GM12872 (cell line): ENCODE measurements around the gene B4GAT1.
A peak's percentile ranks its signal among the peaks of the same experiment; 100 is the strongest.

Experiments
- CTCF ChIP-seq: IDR thresholded peaks from 3 replicates; pipeline ENCODE4 v1.5.1; 2011; ENCODE audit warnings: low read depth, mild to moderate bottlenecking, low read length, moderate library complexity; ENCODE audit not compliant: insufficient read depth

The B4GAT1 gene

GRCh38 chr11:66330931-66331330 is 16.5 kb downstream of the B4GAT1 start:
- TF ChIP-seq CTCF: no peak

DNA sequence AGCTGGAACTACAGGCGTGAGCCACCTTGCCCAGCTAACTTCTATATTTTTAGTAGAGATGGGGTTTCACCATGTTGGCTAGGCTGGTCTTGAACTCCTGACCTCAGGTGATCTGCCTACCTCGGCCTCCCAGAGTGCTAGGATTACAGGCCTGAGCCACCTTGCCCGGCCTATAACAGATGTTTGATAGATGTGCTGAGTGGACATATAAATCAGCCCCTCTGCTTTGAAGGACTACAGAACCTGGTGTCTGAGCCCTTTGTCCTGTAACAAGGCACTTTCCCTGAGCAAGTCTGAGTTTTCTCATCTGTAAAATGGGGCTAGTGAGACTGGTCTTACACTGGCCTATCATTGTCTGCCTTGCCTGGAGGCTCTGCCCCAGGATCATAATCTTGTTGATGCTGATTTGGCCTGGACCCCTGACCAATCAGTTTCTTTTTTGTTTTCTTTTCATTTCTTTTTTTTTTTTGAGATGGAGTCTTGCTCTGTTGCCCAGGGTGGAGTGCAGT is 18.2 kb downstream of the B4GAT1 start:
- no peak for TF ChIP-seq CTCF

DNA sequence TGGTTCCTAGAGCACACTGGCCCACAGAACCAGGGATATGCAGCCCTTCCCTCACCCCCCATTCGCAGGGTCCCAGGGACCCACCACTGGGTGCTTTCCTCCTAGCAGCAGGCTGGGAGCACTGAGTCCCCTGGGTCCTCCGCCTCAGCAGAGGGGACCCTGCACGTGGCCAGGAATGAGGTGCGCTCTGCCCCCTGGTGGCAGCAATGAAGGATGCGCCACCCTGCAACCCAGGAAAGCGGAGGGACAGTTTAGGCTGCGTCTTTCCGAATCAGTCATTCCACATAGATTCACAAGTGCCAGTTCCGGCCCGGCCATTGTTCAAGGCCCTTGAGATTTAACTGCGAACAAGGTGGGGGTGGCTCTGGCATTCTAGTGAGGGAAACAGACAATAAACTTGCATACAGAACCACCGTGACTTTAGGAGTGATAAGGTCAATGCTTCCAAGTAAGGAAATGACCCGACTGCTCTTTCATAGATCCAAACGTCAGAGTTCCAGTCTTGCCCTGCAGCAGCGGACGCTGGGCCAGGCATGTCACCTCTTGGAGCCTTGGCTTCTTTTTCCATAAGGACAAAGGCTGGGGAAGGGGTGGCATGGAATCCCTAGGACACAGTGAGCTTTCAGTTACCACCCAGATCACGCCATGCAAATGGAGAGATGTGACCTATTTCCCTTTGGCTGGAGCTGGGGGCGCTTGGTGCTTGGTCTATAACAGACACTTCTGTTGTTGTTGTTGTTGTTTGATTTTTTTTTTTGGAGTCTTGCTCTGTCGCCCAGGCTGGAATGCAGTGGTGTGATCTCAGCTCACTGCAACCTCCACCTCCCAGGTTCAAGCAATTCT is 18.9 kb downstream of the B4GAT1 start:
- peak; percentile 94 for TF ChIP-seq CTCF

GRCh38 chr11:66328031-66328301 is 19.5 kb downstream of the B4GAT1 start:
- TF ChIP-seq CTCF: no peak

DNA sequence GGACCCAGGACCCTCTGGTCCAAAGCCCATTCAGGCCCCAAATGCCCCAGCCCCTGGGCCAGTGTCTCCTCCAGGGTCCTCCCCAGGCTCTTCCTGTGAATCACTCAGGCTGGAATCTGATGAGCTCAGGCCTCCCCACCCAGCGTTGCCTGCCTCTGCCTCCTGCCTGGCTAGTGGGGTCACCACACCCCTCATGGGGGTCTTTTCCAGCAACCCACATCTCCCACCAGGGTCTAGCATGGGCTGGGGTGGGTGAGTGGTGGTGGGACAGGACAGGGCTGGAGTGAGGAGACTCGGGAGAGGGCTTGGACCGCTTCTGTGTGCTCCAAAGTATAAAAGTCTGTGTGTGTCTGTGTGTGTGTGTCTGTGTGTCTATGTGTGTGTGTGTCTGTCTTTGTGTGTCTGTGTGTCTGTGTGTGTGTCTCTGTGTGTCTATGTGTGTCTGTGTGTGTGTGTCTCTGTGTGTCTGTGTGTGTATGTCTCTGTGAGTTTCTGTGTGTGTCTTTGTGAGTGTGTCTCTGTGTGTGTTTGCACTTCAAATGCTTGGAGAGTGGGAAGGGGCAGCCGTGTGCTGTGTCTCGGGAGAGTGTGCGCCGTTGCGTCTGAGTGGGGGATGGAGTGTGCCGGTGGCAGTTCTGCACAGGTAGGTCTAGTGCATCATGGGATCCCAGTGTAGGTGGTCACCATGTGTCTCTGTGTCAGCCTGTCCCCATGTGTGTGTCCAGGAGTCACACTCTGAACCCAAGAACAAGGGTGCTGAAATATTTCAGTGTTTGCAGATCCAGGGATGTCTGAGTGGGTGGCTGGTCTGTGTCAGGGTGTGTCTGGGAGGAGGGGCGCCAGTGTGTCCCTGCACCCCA is 20.0 kb downstream of the B4GAT1 start:
- TF ChIP-seq CTCF: no peak

DNA sequence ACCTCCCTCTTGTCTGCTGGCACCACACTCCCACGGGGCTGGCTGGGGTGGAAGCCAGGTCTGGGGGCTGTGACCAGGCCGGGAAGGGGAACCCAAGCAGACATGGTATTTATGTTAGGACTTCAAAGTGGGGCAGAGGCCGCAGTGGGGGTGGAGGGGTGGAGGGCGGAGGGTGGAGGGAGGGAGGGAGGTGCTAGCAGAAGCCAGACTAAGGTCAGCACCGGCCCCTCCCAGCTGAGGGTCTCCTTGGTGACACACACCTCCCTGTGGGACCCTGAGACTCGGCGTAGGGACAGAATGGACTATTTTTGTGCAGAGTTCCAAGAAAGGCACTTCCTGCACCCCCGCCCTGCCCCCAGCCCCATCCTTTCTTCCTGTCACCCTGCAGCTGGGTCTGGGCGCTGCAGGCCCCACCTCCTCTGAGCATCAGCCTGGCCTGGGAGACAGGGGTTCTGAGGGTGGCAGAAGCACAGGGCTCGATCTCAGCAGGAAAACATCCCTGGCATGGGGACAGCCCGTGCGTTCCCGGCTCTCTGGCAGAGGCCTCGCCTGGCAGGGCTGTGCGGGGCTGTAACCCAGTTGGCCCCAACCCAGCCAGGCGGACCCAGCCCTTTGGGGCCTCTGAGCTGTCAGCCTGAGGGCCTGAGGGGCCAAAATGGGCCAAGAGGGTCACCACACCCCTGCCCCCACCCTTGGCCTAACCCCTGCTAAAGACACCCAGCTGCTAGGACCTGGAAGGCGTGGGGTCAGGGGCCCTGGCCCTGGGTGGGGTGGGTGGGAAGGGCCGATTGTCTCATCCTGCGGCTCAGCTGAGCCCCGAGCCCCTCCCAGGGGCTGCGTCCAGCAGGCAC is 20.9 kb downstream of the B4GAT1 start:
- TF ChIP-seq CTCF: no peak

DNA sequence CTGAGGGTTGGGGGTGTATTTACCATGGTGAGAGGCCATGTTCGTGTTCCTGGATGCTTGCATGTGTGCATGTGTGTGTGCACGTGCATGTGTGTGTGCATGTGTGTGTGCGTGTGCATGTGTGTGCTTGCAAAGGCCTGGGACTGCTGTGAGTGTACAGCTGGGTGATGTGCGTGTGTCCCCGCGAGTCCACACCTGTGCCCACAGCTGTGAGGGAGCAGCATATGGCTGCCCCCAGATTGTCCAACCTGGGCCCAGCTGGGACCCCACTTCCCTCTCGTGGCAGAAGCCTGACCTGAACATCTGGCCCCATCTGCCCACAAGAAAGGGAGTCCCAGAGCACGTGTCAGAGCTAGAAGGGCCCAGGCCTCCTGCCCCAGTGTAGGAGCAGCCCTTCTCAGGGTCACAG is 22.2 kb downstream of the B4GAT1 start:
- TF ChIP-seq CTCF: no peak
